Muscle of leg (tissue), 11 donors: ENCODE data around the gene TSPAN10. TPM values are rescaled to one million over a fixed set of nuclear protein-coding genes. Genes with fewer than 3 reads are reported as not detected.

ENCODE experiments used
- DNase-seq: peaks from one replicate; pipeline ENCODE4 v3.0.0; 2013
- H3K27ac ChIP-seq: one replicate; pipeline ENCODE4 v1.5.1; 2013; ENCODE audit warnings: mild to moderate bottlenecking, low read length, control low read depth
- H3K27me3 ChIP-seq: one replicate; pipeline ENCODE4 v1.6.1; 2013; ENCODE audit warnings: low read length; ENCODE audit not compliant: control insufficient read depth, insufficient read depth
- H3K36me3 ChIP-seq: one replicate; pipeline ENCODE4 v1.6.1; 2013; ENCODE audit warnings: low read length; ENCODE audit not compliant: control insufficient read depth, insufficient read depth
- H3K4me1 ChIP-seq: one replicate; pipeline ENCODE4 v1.6.1; 2013; ENCODE audit warnings: low read length; ENCODE audit not compliant: control insufficient read depth, insufficient read depth
- H3K4me3 ChIP-seq: one replicate; pipeline ENCODE4 v1.5.1; 2013; ENCODE audit warnings: low read length, control low read depth
- H3K9me3 ChIP-seq: replicated peaks from 2 replicates; pipeline ENCODE4 v1.6.1; 2013; ENCODE audit warnings: low read depth, low read length; ENCODE audit not compliant: control insufficient read depth
- WGBS: methylation state at CpG from one replicate; pipeline ENCODE4 v1.1.5; 2013; ENCODE audit warnings: missing lambda C conversion rate; ENCODE audit not compliant: insufficient coverage; 5-methylcytosine and 5-hydroxymethylcytosine counted together
- polyA plus RNA-seq, 8 donors: library from polyadenylated mRNA; unstranded; fragments of 120-200 nt; gene quantifications; one replicate each; pipeline versions ENCODE4 v1.2.1 to v1.2.3, GENCODE V29; 2013; ENCODE audit warnings: inconsistent platforms in 1 of 8, low replicate concordance in 1 of 8; ENCODE audit not compliant: insufficient read length in 8 of 8, insufficient read depth in 1 of 8
- total RNA-seq: library from RNA; stranded (reverse); fragments of 120-200 nt; gene quantifications from one replicate; pipeline ENCODE4 v1.2.4, GENCODE V29; 2013

TSPAN10 gene
- total and polyA plus RNA-seq, 9 donors: 0.53 to 1.7 (median 1.2) TPM

DNA sequence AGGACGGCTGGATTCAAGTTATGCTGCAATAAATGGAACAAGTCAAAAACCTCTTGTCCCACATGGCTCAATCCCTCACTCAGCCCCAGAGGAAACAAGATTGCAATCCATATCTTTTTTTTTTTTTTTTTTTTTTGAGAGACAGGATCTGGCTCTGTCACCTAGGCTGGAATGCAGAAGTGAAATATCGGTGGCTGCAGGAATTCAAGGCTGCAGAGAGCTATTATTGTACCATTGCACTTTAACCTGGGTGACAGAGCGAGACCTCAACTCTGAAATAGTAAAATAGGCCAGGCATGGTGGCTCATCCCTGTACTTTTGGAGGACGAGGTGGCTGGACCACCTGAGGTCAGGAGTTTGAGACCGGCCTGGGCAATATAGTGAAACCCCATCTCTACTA, 22.0 kb downstream of the TSPAN10 start:
- H3K36me3 ChIP-seq: peaks cover 2% of the 10 kb centered on the region
- no peak overlapping the region for H3K27ac ChIP-seq
- H3K27me3 ChIP-seq: no peaks in the 10 kb centered on the region
- no peaks in the 10 kb centered on the region for H3K9me3 ChIP-seq
- H3K4me3 ChIP-seq: no peak overlapping the region
- no peak for DNase-seq
- 64% methylated on average over 3 of the region's 5 CpGs for WGBS
- H3K4me1 ChIP-seq: peaks cover 13% of the 10 kb centered on the region

DNA sequence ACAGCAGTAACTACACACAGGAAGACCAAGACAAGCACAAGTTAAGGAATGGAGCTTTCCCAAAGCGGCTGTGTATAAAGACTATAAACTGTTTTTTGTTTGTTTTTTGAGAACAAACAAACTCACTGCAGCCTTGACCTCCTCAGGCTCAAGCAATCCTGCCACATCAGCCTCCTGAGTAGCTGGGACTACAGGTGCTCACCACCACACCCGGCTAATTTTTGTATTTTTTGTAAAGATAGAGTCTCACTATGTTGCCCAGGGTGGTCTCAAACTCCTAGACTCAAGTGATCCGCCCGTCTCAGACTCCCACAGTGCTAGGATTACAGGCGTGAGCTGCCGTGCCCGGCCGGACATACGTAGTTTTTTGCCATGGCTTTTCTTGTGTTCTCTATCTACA, 23.4 kb downstream of the TSPAN10 start:
- H3K4me3 ChIP-seq: no peak overlapping the region
- H3K27me3 ChIP-seq: no peaks in the 10 kb centered on the region
- H3K27ac ChIP-seq: no peak overlapping the region
- 84% methylated on average over 6 of the region's 9 CpGs for WGBS
- H3K36me3 ChIP-seq: peaks cover 11% of the 10 kb centered on the region
- peaks cover 12% of the 10 kb centered on the region for H3K4me1 ChIP-seq
- no peaks in the 10 kb centered on the region for H3K9me3 ChIP-seq
- DNase-seq: no peak

DNA sequence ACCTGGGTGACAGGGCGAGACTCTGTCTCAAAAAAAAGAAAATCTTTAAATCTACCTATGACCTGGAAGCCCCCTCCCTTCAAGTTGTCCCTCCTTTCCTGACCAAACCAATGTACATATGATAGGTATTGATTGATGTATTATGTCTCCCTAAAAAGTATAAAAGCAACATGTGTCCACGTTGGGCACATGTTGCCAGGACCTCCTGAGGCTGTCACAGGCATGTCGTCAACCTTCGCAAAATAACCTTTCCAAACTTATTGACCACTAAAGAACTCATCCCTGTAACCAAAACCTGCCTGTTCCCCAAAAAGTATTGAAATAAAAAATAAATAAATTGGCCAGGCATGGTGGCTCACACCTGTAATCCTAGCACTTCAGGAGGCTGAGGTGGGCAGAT, 25.0 kb downstream of the TSPAN10 start:
- 80% methylated on average over 1 of the region's 4 CpGs for WGBS
- no peak for DNase-seq
- no peaks in the 10 kb centered on the region for H3K27me3 ChIP-seq
- no peaks in the 10 kb centered on the region for H3K9me3 ChIP-seq
- peaks cover 11% of the 10 kb centered on the region for H3K36me3 ChIP-seq
- H3K4me1 ChIP-seq: peaks cover 15% of the 10 kb centered on the region
- no peak overlapping the region for H3K4me3 ChIP-seq
- no peak overlapping the region for H3K27ac ChIP-seq

- Histone ChIP-seq H3K9me3 (no peaks in the 10 kb centered on the region), H3K36me3 (peaks cover 20% of the 10 kb centered on the region), H3K27ac (no peak overlapping the region), H3K4me3 (no peak overlapping the region), H3K27me3 (no peaks in the 10 kb centered on the region), H3K4me1 (peaks cover 24% of the 10 kb centered on the region)
- no peak for DNase-seq
- 79% methylated on average over 4 of the region's 7 CpGs for WGBS
Observed at GRCh38 chr17:81664051-81664470, 27.1 kb downstream of the TSPAN10 start.

DNA sequence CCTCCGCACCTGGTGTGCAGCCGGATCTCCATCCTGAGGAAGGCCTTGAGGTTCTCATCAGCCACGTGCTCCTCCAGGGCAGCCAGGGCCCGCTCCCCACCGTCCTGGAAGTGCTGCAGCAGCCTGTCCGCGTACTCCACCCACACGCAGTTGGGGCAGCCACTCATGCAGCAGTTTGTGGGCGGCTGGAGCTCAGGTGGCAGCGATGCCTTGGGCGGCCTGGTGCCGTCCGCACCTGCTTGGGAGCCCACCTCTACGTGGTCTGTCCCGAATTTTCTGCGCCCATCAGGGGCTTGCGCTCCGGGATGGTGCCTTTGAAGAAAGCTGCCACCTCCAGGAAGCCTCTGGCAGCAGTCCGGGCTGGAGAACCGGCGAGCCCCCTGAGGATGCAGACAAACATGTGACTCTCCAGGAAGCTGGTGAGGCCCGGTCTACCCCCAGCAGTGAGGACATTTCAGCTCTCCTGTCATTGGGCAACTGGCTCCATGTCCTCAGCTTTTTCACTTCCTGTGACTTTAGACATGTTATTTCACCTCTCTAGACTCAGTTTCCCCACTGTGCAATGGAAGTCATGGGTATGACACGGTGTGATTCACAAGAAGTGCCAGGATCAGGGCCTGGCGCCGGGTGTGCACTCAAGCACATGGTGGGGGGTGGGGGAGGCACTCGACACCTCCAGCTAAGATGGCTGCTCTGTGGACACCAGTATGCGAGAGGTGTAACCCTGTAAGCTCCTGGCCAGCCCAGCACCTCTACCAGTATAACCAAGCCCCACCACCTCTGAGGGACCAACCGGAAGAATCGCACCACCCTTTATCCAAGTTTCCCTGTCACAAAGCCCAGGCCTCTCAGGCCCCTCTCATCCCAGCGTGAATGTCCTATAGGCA, 28.5 kb downstream of the TSPAN10 start:
- no peaks in the 10 kb centered on the region for H3K27me3 ChIP-seq
- H3K27ac ChIP-seq: peak overlapping the region; percentile 80
- H3K9me3 ChIP-seq: no peaks in the 10 kb centered on the region
- peaks cover 24% of the 10 kb centered on the region for H3K4me1 ChIP-seq
- peaks cover 33% of the 10 kb centered on the region for H3K36me3 ChIP-seq
- H3K4me3 ChIP-seq: peak overlapping the region; percentile 89
- 69% methylated on average over 25 of the region's 30 CpGs for WGBS
- DNase-seq: no peak

GRCh38 chr17:81666092-81666341, 29.0 kb downstream of the TSPAN10 start:
- Histone ChIP-seq H3K27ac (peak overlapping the region; percentile 80), H3K4me1 (peaks cover 24% of the 10 kb centered on the region), H3K9me3 (no peaks in the 10 kb centered on the region), H3K4me3 (peak overlapping the region; percentile 89), H3K27me3 (no peaks in the 10 kb centered on the region), H3K36me3 (peaks cover 37% of the 10 kb centered on the region)
- 0% methylated on average over 15 of the region's 16 CpGs for WGBS
- no peak for DNase-seq

- H3K27me3 ChIP-seq: no peaks in the 10 kb centered on the region
- under 1% methylated on average over 96 of the region's 96 CpGs for WGBS
- peak within 1 kb of the TSS; percentile 80 for H3K27ac ChIP-seq
- H3K36me3 ChIP-seq: peaks cover 42% of the 10 kb centered on the region
- H3K4me3 ChIP-seq: peak within 1 kb of the TSS; percentile 89
- no peaks in the 10 kb centered on the region for H3K9me3 ChIP-seq
- H3K4me1 ChIP-seq: peaks cover 24% of the 10 kb centered on the region
- peak; percentile 98 for DNase-seq
Observed at GRCh38 chr17:81666342-81667191, 29.6 kb downstream of the TSPAN10 start, which contains the start of the genes CCDC137 and OXLD1. Gene CCDC137 (plus strand): TSS chr17:81666737. CDS start chr17:81666767, 30 bp downstream. Gene OXLD1 (minus strand): TSS chr17:81666605. CDS start chr17:81666577, 28 bp downstream.

DNA sequence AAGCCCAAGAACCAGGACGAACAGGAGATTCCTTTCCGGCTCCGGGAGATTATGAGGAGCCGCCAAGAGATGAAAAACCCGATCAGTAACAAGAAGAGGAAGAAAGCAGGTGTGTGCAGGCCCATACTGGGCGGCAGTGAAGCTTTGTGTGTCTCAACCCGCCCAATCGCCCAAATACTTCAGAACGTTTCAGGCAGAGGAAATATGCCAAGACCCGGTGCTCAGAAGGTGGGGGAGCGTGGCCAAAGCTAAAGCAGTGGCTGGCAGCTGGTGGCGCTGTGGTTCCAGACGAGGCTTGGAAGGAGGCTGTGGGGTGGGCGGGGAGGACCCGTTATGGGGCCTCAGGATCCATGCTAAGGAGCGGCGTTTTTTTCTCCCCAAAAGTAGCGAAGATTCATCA, 30.8 kb downstream of the TSPAN10 start:
- H3K4me3 ChIP-seq: no peak overlapping the region

DNA sequence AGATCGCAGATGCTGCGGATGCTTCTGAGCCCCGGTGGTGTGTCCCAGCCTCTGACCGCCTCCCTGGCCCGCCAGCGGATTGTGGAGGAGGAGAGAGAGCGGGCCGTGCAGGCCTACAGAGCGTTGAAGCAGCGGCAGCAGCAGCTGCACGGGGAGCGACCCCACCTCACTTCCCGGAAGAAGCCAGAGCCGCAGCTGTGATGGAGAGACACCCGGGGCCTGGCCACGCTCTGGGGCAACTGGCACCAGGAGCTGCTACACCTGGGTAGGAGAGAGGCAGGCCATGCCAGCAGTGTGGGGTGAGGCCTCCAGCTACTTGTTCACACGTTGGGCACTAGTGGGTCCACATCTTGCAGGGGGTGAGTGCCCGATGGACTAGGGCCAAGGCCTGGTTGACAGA, 35.5 kb downstream of the TSPAN10 start:
- H3K36me3 ChIP-seq: peaks cover 62% of the 10 kb centered on the region

More for the DNA sequence above, 30.8 kb downstream of the TSPAN10 start:
- DNase-seq: no peak
- 78% methylated on average over 15 of the region's 18 CpGs for WGBS
- Histone ChIP-seq H3K9me3 (no peaks in the 10 kb centered on the region), H3K27ac (no peak overlapping the region), H3K36me3 (peaks cover 54% of the 10 kb centered on the region), H3K27me3 (no peaks in the 10 kb centered on the region), H3K4me1 (peaks cover 24% of the 10 kb centered on the region)

GRCh38 chr17:81672954-81673353, 36.0 kb downstream of the TSPAN10 start:
- H3K4me3 ChIP-seq: no peak overlapping the region
- DNase-seq: no peak
- 92% methylated on average over 14 of the region's 16 CpGs for WGBS
- H3K36me3 ChIP-seq: peaks cover 61% of the 10 kb centered on the region
- H3K27ac ChIP-seq: no peak overlapping the region
- H3K4me1 ChIP-seq: peaks cover 2% of the 10 kb centered on the region
- H3K9me3 ChIP-seq: no peaks in the 10 kb centered on the region
- no peaks in the 10 kb centered on the region for H3K27me3 ChIP-seq

More for the DNA sequence above, 35.5 kb downstream of the TSPAN10 start:
- Histone ChIP-seq H3K4me3 (no peak overlapping the region), H3K27me3 (no peaks in the 10 kb centered on the region), H3K4me1 (peaks cover 6% of the 10 kb centered on the region), H3K9me3 (no peaks in the 10 kb centered on the region), H3K27ac (no peak overlapping the region)
- DNase-seq: no peak
- WGBS: 72% methylated on average over 15 of the region's 18 CpGs
